Panc1 (cell line): ENCODE results near the gene SAMM50. TPM values are rescaled to one million over a fixed set of nuclear protein-coding genes. Genes with fewer than 3 reads are reported as not detected.

Experiments used
- ATAC-seq: fragments of 200-7000 bp; cut with Tn5 transposase; 2 replicates; pipeline ENCODE4 v1.9.1; 2020; ENCODE audit warnings: mild to moderate bottlenecking, moderate library complexity
- BruUV-seq: library from RNA; stranded (reverse); fragments of 400-500 nt; replicated peaks from 2 replicates; lab custom pipeline; 2021; lab: Mats Ljungman, UMichigan
- CTCF ChIA-PET: fragments of 300-600 bp; sonication (Branson Sonifier 250); formaldehyde crosslinking; loops from one replicate; lab custom pipeline; 2022; ENCODE audit warnings: antibody characterized with exemption; lab: Charles Lee
- POLR2A ChIA-PET: fragments of 300-600 bp; sonication (Branson Sonifier 250); formaldehyde crosslinking; loops from one replicate; lab custom pipeline; 2022; ENCODE audit warnings: antibody characterized with exemption; lab: Charles Lee
- DNase-seq: peaks from one replicate; pipeline ENCODE4 v3.0.0-alpha.2; 2010; ENCODE audit warnings: low read depth, low spot score
- H3K27ac ChIP-seq: 2 replicates; pipeline ENCODE4 v1.5.1; 2011; ENCODE audit warnings: mild to moderate bottlenecking, low read length, inconsistent platforms
- H3K27me3 ChIP-seq: fragments of 200-500 bp; sonication (Bioruptor generic); 2 replicates; pipeline ENCODE4 v1.6.0; 2014; ENCODE audit warnings: low read length, inconsistent platforms; ENCODE audit not compliant: control insufficient read depth, insufficient read depth
- H3K36me3 ChIP-seq: fragments of 200-500 bp; sonication (Bioruptor generic); 2 replicates; pipeline ENCODE4 v1.5.1; 2014; ENCODE audit warnings: inconsistent platforms, mild to moderate bottlenecking, low read length, moderate library complexity; ENCODE audit not compliant: control insufficient read depth, insufficient read depth
- H3K4me1 ChIP-seq: 2 replicates; pipeline ENCODE4 v1.5.1; 2011; ENCODE audit warnings: inconsistent platforms, mild to moderate bottlenecking, low read length, moderate library complexity; ENCODE audit not compliant: control insufficient read depth, insufficient read depth
- H3K4me3 ChIP-seq, 2 experiments: 2 replicates each; pipeline ENCODE4 v1.5.1; 2011 to 2012; ENCODE audit warnings: low read depth in 2 of 2, low read length in 2 of 2, mild to moderate bottlenecking in 2 of 2, inconsistent platforms in 1 of 2, moderate library complexity in 1 of 2
- H3K9me3 ChIP-seq: fragments of 200-500 bp; sonication (Bioruptor generic); 2 replicates; pipeline ENCODE4 v1.5.1; 2014; ENCODE audit warnings: low read depth, mild to moderate bottlenecking, inconsistent platforms, low read length, moderate library complexity; ENCODE audit not compliant: control insufficient read depth, insufficient read depth
- POLR2AphosphoS5 ChIP-seq: IDR thresholded peaks from 2 replicates; pipeline ENCODE4 v1.6.1; 2012; ENCODE audit warnings: mild to moderate bottlenecking, low read depth, low read length, moderate library complexity
- SIN3A ChIP-seq: IDR thresholded peaks from 2 replicates; pipeline ENCODE4 v1.6.1; 2012; ENCODE audit warnings: low read depth, mild to moderate bottlenecking, low read length, moderate library complexity, borderline replicate concordance; ENCODE audit not compliant: insufficient read depth
- TCF7L2 ChIP-seq: IDR thresholded peaks from 2 replicates; pipeline ENCODE4 v1.6.1; 2011; ENCODE audit warnings: mild to moderate bottlenecking, low read depth, low read length, inconsistent platforms
- in situ Hi-C: cut with HindIII; loops from 2 replicates; pipeline ENCODE4 v1.10.0; 2016; ENCODE audit warnings: low sequenced_read_pairs, low pct_unique_long_range_greater_than_20kb
- intact Hi-C: fragments of 100-400 bp; cut with micrococcal nuclease; formaldehyde crosslinking; loops from one replicate; pipeline ENCODE4 v1.10.0; 2022; ENCODE audit not compliant: unreplicated experiment
- total RNA-seq: library from RNA; stranded (reverse); gene quantifications from one replicate; pipeline ENCODE4 v1.2.1, GENCODE V29; 2021; ENCODE audit not compliant: unreplicated experiment
- TF ChIP-seq, protein P1 (sequence below), 2 experiments: IDR thresholded peaks; 2 replicates each; pipeline ENCODE4 v1.6.1; 2011 to 2012; ENCODE audit warnings: low read depth in 2 of 2, control low read depth in 1 of 2, low read length in 1 of 2, mild to moderate bottlenecking in 1 of 2, moderate library complexity in 1 of 2; ENCODE audit not compliant: insufficient read depth in 1 of 2
- TF ChIP-seq, protein P2 (sequence below): fragments of 450-650 bp; IDR thresholded peaks from 2 replicates; pipeline ENCODE4 v1.5.1; 2017; ENCODE audit warnings: mild to moderate bottlenecking

SAMM50 gene
- total RNA-seq, 1 experiment from 2014 or later, result 40.5 TPM

- POLR2A ChIA-PET, result no interaction called here
- Histone ChIP-seq H3K36me3 (no peaks in the 10 kb centered on the region), H3K9me3 (peaks cover 4% of the 10 kb centered on the region; the same call in 1 of the 2 replicates), H3K27me3 (no peaks in the 10 kb centered on the region), H3K4me1 (no peaks in the 10 kb centered on the region), H3K4me3 (no peak overlapping the region), H3K27ac (no peak overlapping the region)
- no peak for DNase-seq
- in situ Hi-C loops, result no loop called here
- CTCF ChIA-PET, result no interaction called here
- intact Hi-C loops, result no loop called here
- TF ChIP-seq SIN3A (no peak), TCF7L2 (no peak), POLR2AphosphoS5 (no peak)
- TF ChIP-seq, protein P1, sequence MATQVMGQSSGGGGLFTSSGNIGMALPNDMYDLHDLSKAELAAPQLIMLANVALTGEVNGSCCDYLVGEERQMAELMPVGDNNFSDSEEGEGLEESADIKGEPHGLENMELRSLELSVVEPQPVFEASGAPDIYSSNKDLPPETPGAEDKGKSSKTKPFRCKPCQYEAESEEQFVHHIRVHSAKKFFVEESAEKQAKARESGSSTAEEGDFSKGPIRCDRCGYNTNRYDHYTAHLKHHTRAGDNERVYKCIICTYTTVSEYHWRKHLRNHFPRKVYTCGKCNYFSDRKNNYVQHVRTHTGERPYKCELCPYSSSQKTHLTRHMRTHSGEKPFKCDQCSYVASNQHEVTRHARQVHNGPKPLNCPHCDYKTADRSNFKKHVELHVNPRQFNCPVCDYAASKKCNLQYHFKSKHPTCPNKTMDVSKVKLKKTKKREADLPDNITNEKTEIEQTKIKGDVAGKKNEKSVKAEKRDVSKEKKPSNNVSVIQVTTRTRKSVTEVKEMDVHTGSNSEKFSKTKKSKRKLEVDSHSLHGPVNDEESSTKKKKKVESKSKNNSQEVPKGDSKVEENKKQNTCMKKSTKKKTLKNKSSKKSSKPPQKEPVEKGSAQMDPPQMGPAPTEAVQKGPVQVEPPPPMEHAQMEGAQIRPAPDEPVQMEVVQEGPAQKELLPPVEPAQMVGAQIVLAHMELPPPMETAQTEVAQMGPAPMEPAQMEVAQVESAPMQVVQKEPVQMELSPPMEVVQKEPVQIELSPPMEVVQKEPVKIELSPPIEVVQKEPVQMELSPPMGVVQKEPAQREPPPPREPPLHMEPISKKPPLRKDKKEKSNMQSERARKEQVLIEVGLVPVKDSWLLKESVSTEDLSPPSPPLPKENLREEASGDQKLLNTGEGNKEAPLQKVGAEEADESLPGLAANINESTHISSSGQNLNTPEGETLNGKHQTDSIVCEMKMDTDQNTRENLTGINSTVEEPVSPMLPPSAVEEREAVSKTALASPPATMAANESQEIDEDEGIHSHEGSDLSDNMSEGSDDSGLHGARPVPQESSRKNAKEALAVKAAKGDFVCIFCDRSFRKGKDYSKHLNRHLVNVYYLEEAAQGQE (IDR thresholded peaks at IDR 0.05; ENCODE audit: insufficient read depth in 1 of 2, low read depth in 2 of 2, low read length in 1 of 2), result no peak
- TF ChIP-seq, protein P2, sequence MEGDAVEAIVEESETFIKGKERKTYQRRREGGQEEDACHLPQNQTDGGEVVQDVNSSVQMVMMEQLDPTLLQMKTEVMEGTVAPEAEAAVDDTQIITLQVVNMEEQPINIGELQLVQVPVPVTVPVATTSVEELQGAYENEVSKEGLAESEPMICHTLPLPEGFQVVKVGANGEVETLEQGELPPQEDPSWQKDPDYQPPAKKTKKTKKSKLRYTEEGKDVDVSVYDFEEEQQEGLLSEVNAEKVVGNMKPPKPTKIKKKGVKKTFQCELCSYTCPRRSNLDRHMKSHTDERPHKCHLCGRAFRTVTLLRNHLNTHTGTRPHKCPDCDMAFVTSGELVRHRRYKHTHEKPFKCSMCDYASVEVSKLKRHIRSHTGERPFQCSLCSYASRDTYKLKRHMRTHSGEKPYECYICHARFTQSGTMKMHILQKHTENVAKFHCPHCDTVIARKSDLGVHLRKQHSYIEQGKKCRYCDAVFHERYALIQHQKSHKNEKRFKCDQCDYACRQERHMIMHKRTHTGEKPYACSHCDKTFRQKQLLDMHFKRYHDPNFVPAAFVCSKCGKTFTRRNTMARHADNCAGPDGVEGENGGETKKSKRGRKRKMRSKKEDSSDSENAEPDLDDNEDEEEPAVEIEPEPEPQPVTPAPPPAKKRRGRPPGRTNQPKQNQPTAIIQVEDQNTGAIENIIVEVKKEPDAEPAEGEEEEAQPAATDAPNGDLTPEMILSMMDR, result no peak
- no TSS peak for BruUV-seq
- no peak for ATAC-seq
Observed at GRCh38 chr22:44004104-44004460, 48.8 kb downstream of the SAMM50 start.

GRCh38 chr22:44005524-44005923 lies 50.3 kb downstream of the SAMM50 start:
- H3K36me3 ChIP-seq, result no peaks in the 10 kb centered on the region
- TF ChIP-seq SIN3A (no peak), TCF7L2 (no peak), POLR2AphosphoS5 (no peak)
- TF ChIP-seq, protein P1 (IDR thresholded peaks at IDR 0.05; ENCODE audit: insufficient read depth in 1 of 2, low read depth in 2 of 2, low read length in 1 of 2), result no peak
- TF ChIP-seq, protein P2, result no peak
- no peaks in the 10 kb centered on the region for H3K4me1 ChIP-seq
- POLR2A ChIA-PET, result no interaction called here
- no peaks in the 10 kb centered on the region for H3K27me3 ChIP-seq
- no peak for DNase-seq
- no peak overlapping the region for H3K4me3 ChIP-seq
- no peak overlapping the region for H3K27ac ChIP-seq
- CTCF ChIA-PET, result no interaction called here
- in situ Hi-C loops, result no loop called here
- BruUV-seq, result no TSS peak
- peaks cover 4% of the 10 kb centered on the region; the same call in 1 of the 2 replicates for H3K9me3 ChIP-seq
- no peak for ATAC-seq
- intact Hi-C loops, result no loop called here
